Tibial nerve (tissue), 4 donors: ENCODE data around the gene PWWP2A. TPM values are rescaled to one million over a fixed set of nuclear protein-coding genes. Genes with fewer than 3 reads are reported as not detected.

Experiments used
- DNase-seq, 2 donors: peaks; one replicate each; pipeline ENCODE4 v3.0.0-alpha.2; 2019; ENCODE audit warnings: low spot score in 2 of 2
- H3K27ac ChIP-seq, 4 donors: fragments of 200-600 bp; sonication (generic) in 3 of 4; one replicate each; pipeline ENCODE4 v1.5.1; 2017 to 2019; ENCODE audit warnings: mild to moderate bottlenecking in 1 of 4
- H3K27me3 ChIP-seq, 2 donors: fragments of 200-600 bp; sonication (generic) in 1 of 2; one replicate each; pipeline versions ENCODE4 v1.5.1 to v1.6.0; 2017 to 2019
- H3K36me3 ChIP-seq, 3 donors: fragments of 200-600 bp; sonication (generic); one replicate each; pipeline ENCODE4 v1.5.1; 2018 to 2019
- H3K4me1 ChIP-seq, 4 donors: fragments of 200-600 bp; sonication (generic) in 3 of 4; one replicate each; pipeline ENCODE4 v1.5.1; 2017 to 2019
- H3K4me3 ChIP-seq, 4 donors: fragments of 200-600 bp; sonication (generic) in 3 of 4; one replicate each; pipeline ENCODE4 v1.5.1; 2017 to 2019; ENCODE audit warnings: mild to moderate bottlenecking in 1 of 4, moderate library complexity in 1 of 4
- H3K9me3 ChIP-seq, 4 donors: fragments of 200-600 bp; sonication (generic) in 3 of 4; one replicate each; pipeline ENCODE4 v1.5.1; 2017 to 2019
- EP300 ChIP-seq, 2 donors: sonication (generic); formaldehyde crosslinking; IDR thresholded peaks; one replicate each; pipeline ENCODE4 v1.6.1; 2017; ENCODE audit warnings: antibody characterized with exemption in 2 of 2, mild to moderate bottlenecking in 1 of 2
- POLR2A ChIP-seq, 2 donors: fragments of 450-650 bp; IDR thresholded peaks; one replicate each; pipeline ENCODE4 v1.6.1; 2017; ENCODE audit warnings: antibody characterized with exemption in 2 of 2, mild to moderate bottlenecking in 2 of 2, moderate library complexity in 2 of 2
- WGBS, 2 donors: methylation state at CpG; one replicate each; pipeline ENCODE4 v1.1.5; 2018; 5-methylcytosine and 5-hydroxymethylcytosine counted together
- total RNA-seq, 4 donors: library from RNA; depleted of rRNA; stranded (reverse); fragments of >200 nt; gene quantifications; one replicate each; pipeline ENCODE4 v1.1.0, GENCODE V29; 2016
- TF ChIP-seq, protein P1 (sequence below), 5 experiments: fragments of 200-600 bp in 3 of 5; fragments of 450-650 bp in 2 of 5; sonication (generic) in 3 of 5; IDR thresholded peaks; one replicate each; pipeline ENCODE4 v1.5.1; 2016 to 2019; ENCODE audit warnings: antibody characterized with exemption in 5 of 5, mild to moderate bottlenecking in 3 of 5, moderate library complexity in 2 of 5

Gene PWWP2A
- total RNA-seq, 4 donors from 2014 or later = 51.0 to 81.6 (median 58.2) TPM

DNA sequence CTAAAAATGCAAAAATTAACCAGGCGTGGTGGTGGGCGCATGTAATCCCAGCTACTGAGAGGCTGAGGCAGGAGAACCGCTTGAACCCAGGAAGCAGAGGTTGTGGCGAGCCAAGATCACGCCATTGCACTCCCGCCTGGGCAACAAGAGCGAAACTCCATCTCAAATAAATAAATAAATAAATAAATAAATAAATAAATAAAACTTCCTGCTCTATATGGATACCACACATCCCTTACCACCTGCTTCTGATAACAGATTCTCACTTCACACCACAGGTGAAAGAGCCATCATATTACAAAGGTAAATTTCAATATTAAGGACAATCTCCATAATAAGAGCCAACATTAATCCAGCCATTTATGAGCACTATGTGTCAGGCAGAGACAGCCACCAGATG is 9.4 kb upstream of the PWWP2A start:
- Histone ChIP-seq H3K36me3 (no peaks in the 10 kb centered on the region), H3K27me3 (no peaks in the 10 kb centered on the region), H3K9me3 (no peaks in the 10 kb centered on the region), H3K4me1 (peaks cover 0 to 10% (median 0%) of the 10 kb centered on the region in 4 donors), H3K27ac (no peak overlapping the region), H3K4me3 (no peak overlapping the region)
- 72 to 98% methylated on average over 7 of the region's 7 CpGs for WGBS, 2 donors
- DNase-seq = no peak
- TF ChIP-seq, protein P1, sequence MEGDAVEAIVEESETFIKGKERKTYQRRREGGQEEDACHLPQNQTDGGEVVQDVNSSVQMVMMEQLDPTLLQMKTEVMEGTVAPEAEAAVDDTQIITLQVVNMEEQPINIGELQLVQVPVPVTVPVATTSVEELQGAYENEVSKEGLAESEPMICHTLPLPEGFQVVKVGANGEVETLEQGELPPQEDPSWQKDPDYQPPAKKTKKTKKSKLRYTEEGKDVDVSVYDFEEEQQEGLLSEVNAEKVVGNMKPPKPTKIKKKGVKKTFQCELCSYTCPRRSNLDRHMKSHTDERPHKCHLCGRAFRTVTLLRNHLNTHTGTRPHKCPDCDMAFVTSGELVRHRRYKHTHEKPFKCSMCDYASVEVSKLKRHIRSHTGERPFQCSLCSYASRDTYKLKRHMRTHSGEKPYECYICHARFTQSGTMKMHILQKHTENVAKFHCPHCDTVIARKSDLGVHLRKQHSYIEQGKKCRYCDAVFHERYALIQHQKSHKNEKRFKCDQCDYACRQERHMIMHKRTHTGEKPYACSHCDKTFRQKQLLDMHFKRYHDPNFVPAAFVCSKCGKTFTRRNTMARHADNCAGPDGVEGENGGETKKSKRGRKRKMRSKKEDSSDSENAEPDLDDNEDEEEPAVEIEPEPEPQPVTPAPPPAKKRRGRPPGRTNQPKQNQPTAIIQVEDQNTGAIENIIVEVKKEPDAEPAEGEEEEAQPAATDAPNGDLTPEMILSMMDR (IDR thresholded peaks at IDR 0.05) = no peak
- no peak for TF ChIP-seq EP300 (IDR thresholded peaks at IDR 0.05)
- no peak for TF ChIP-seq POLR2A (IDR thresholded peaks at IDR 0.05)

DNA sequence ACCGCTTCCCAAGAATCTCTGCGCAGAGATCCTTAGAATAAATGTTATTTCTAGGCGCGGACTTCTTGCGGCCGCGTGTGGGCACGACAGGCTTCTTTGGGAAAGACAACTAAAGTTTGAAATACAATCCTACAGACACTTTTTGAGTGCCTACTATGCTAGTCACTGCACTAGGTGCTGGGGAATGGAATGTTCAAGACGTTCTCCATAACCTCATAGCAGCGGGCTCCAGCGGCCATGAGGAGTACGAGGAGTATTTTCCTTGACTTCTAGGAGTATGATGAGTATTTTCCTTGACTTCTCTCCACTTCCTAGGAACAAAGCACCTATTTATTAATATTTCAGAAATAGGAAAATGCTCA is 636 bp upstream of the PWWP2A start:
- peaks cover 0 to 21% (median 3%) of the 10 kb centered on the region in 4 donors for H3K4me1 ChIP-seq
- peaks cover 0 to 25% (median 0%) of the 10 kb centered on the region in 3 donors for H3K36me3 ChIP-seq
- 12 to 16% methylated on average over 12 of the region's 12 CpGs for WGBS, 2 donors
- no peak for DNase-seq
- H3K4me3 ChIP-seq = peak overlapping the region in 1 of 4 donors; percentile 27
- TF ChIP-seq EP300 (IDR thresholded peaks at IDR 0.05) (no peak), POLR2A (IDR thresholded peaks at IDR 0.05) (no peak)
- TF ChIP-seq, protein P1 (IDR thresholded peaks at IDR 0.05) = peak in 3 of 5 experiments; percentile 12 to 41 (median 34)
- H3K9me3 ChIP-seq = no peaks in the 10 kb centered on the region
- H3K27ac ChIP-seq = peak overlapping the region in 1 of 4 donors; percentile 20
- no peaks in the 10 kb centered on the region for H3K27me3 ChIP-seq

DNA sequence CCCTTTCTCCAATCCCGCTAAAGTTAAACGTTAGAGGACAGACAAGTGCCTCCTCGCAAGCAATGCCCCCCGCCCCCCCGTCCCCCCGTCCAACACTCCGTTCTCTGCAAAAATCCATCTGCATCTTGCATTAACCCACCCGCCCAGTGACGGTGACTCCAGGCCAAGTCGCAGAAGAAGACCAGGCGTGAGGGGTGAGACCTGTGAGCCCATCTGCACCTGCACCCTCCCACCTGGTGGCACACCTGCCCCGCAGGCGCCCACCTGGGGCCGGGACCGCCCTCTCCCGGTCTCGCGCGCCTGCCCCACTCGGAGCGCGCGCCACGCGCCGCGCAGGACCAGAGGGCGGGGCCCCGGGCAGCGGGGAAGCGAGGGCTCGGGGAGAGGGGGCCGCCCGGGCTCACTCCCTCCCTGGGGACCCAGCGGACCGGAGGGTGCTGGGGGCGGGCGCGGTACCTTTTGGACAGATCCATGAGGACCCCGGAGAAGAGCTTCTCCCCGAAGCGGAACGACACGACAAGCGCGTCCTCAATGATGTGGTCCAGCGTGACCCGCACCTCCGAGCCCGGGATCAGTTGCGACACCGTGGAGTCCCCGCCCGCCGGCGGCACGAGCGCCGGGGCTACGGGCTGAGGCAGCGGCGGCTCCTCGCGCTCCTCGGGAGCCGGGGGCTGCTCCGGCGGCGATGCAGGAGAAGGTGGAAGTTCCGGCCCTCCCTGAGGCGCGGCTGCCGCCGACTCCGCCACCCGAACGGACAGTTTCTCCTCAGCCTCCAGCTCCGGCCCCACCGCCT is 705 bp downstream of the PWWP2A start:
- 1 to 2% methylated on average over 38 to 47 of the region's 79 CpGs for WGBS, 2 donors
- TF ChIP-seq POLR2A (IDR thresholded peaks at IDR 0.05) = no peak
- TF ChIP-seq, protein P1 (IDR thresholded peaks at IDR 0.05) = no peak
- TF ChIP-seq EP300 (IDR thresholded peaks at IDR 0.05) = no peak
- Histone ChIP-seq H3K36me3 (peaks cover 0 to 36% (median 0%) of the 10 kb centered on the region in 3 donors), H3K27ac (peak overlapping the region; percentile 93 to 99 (median 96)), H3K4me3 (peak overlapping the region; percentile 77 to 98 (median 90)), H3K27me3 (no peaks in the 10 kb centered on the region), H3K4me1 (peaks cover 0 to 25% (median 3%) of the 10 kb centered on the region in 4 donors), H3K9me3 (no peaks in the 10 kb centered on the region)
- peak in 1 of 2 donors; percentile 11 for DNase-seq

DNA sequence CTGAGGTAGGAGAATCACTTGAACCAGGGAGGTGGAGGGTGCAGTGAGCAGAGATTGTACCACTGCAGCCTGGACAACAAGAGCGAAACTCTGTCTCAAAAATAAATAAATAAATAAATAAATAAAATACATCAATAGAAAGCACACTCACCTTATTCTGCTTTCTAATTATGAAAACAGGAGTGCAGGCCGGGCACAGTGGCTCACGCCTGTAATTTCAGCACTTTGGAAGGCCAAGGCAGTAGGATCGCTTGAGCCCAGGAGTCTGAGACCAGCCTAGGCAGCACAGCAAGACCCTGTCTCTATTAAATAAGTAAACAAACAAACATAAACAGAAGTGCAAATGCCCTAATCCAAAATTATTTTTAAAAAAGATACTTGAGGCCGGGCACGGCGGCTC is 2.3 kb downstream of the PWWP2A start:
- WGBS, 2 donors = 99 to 100% methylated on average over 7 of the region's 7 CpGs
- peaks cover 0 to 51% (median 0%) of the 10 kb centered on the region in 3 donors for H3K36me3 ChIP-seq
- no peak for TF ChIP-seq POLR2A (IDR thresholded peaks at IDR 0.05)
- TF ChIP-seq, protein P1 (IDR thresholded peaks at IDR 0.05) = no peak
- peaks cover 0 to 25% (median 3%) of the 10 kb centered on the region in 4 donors for H3K4me1 ChIP-seq
- no peaks in the 10 kb centered on the region for H3K9me3 ChIP-seq
- DNase-seq = no peak
- no peaks in the 10 kb centered on the region for H3K27me3 ChIP-seq
- H3K27ac ChIP-seq = no peak overlapping the region
- H3K4me3 ChIP-seq = no peak overlapping the region

DNA sequence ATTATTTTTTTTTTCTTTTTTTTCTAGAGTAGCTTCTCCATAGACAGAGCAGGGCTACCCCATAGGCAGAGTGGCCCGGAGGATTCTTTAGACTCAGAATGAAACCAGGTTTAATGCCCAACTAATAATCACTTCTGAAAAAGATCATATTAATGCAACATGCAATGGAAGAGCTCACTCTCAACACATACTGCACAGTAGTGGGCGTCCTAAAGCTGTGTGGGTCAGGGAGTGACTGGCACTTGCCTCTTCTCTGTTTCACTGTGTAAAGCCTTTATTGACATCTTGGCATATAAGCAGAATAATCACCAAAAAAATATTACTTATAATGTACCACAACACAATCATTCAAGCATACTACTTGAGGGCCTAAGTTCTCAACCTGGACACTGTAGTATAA is 11.1 kb downstream of the PWWP2A start:
- WGBS, 2 donors = 76 to 88% methylated on average over 2 of the region's 2 CpGs
- H3K9me3 ChIP-seq = no peaks in the 10 kb centered on the region
- no peak for TF ChIP-seq EP300 (IDR thresholded peaks at IDR 0.05)
- TF ChIP-seq, protein P1 (IDR thresholded peaks at IDR 0.05) = no peak
- TF ChIP-seq POLR2A (IDR thresholded peaks at IDR 0.05) = no peak
- no peak overlapping the region for H3K4me3 ChIP-seq
- H3K27me3 ChIP-seq = no peaks in the 10 kb centered on the region
- no peak overlapping the region for H3K27ac ChIP-seq
- no peaks in the 10 kb centered on the region for H3K4me1 ChIP-seq
- peaks cover 0 to 53% (median 0%) of the 10 kb centered on the region in 3 donors for H3K36me3 ChIP-seq
- DNase-seq = no peak
